ENCODE data around the gene RFXAP. TPM values are rescaled to one million over a fixed set of nuclear protein-coding genes. Genes with fewer than 3 reads are reported as not detected.
A peak's percentile ranks its signal among the peaks of the same experiment; 100 is the strongest.

RFXAP gene, protein sequence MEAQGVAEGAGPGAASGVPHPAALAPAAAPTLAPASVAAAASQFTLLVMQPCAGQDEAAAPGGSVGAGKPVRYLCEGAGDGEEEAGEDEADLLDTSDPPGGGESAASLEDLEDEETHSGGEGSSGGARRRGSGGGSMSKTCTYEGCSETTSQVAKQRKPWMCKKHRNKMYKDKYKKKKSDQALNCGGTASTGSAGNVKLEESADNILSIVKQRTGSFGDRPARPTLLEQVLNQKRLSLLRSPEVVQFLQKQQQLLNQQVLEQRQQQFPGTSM
- polyA plus RNA-seq (11.2 and 14.2 TPM in 2 replicates), polyA minus RNA-seq (10.5 and 13.2 TPM in 2 replicates)

- H3K27ac ChIP-seq (ENCODE audit: low read length), result peak within 1 kb of the TSS; percentile 79
- H3K9me2 ChIP-seq (ENCODE audit: insufficient read depth, low read length), result no peaks in the 10 kb centered on the region
- no peaks in the 10 kb centered on the region for H3K27me3 ChIP-seq (ENCODE audit: insufficient read depth, low read depth, low read length)
- H3K9me3 ChIP-seq (ENCODE audit: low read length), result no peaks in the 10 kb centered on the region
- H3F3A ChIP-seq (ENCODE audit: insufficient read depth, low read length, poor library complexity, severe bottlenecking), result no peaks in the 10 kb centered on the region
- H3K4me3 ChIP-seq (ENCODE audit: low read length), result peak within 1 kb of the TSS; percentile 85
- H3K4me2 ChIP-seq (ENCODE audit: low read length), result peak within 1 kb of the TSS; percentile 95
- peak within 1 kb of the TSS; percentile 59 for H2AFZ ChIP-seq (ENCODE audit: low read depth, low read length)
- H4K20me1 ChIP-seq (ENCODE audit: insufficient read depth), result no peaks in the 10 kb centered on the region
- TF ChIP-seq EZH2 (IDR thresholded peaks at IDR 0.05; ENCODE audit: borderline replicate concordance, insufficient read depth, low read length, poor library complexity, severe bottlenecking), result no peak
- no peak for TF ChIP-seq TAF1 (IDR thresholded peaks at IDR 0.05; ENCODE audit: low read depth)
- peak; percentile 54 for TF ChIP-seq CTCF (IDR thresholded peaks at IDR 0.05; ENCODE audit: poor library complexity, severe bottlenecking)
- peak; percentile 23 for TF ChIP-seq EP300 (conservative IDR thresholded peaks at IDR 0.05; ENCODE audit: poor library complexity, severe bottlenecking)
- TF ChIP-seq, protein P1, sequence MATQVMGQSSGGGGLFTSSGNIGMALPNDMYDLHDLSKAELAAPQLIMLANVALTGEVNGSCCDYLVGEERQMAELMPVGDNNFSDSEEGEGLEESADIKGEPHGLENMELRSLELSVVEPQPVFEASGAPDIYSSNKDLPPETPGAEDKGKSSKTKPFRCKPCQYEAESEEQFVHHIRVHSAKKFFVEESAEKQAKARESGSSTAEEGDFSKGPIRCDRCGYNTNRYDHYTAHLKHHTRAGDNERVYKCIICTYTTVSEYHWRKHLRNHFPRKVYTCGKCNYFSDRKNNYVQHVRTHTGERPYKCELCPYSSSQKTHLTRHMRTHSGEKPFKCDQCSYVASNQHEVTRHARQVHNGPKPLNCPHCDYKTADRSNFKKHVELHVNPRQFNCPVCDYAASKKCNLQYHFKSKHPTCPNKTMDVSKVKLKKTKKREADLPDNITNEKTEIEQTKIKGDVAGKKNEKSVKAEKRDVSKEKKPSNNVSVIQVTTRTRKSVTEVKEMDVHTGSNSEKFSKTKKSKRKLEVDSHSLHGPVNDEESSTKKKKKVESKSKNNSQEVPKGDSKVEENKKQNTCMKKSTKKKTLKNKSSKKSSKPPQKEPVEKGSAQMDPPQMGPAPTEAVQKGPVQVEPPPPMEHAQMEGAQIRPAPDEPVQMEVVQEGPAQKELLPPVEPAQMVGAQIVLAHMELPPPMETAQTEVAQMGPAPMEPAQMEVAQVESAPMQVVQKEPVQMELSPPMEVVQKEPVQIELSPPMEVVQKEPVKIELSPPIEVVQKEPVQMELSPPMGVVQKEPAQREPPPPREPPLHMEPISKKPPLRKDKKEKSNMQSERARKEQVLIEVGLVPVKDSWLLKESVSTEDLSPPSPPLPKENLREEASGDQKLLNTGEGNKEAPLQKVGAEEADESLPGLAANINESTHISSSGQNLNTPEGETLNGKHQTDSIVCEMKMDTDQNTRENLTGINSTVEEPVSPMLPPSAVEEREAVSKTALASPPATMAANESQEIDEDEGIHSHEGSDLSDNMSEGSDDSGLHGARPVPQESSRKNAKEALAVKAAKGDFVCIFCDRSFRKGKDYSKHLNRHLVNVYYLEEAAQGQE (IDR thresholded peaks at IDR 0.05; ENCODE audit: borderline replicate concordance), result no peak
- peak; percentile 51 for TF ChIP-seq SMC3 (conservative IDR thresholded peaks at IDR 0.05; ENCODE audit: poor library complexity)
- TF ChIP-seq POLR2AphosphoS5 (IDR thresholded peaks at IDR 0.05), result peak; percentile 86
- TF ChIP-seq MXI1 (conservative IDR thresholded peaks at IDR 0.05; ENCODE audit: poor library complexity, severe bottlenecking), result peak; percentile 74
- TF ChIP-seq RAD21 (conservative IDR thresholded peaks at IDR 0.05), result no peak
- H3K79me2 ChIP-seq (replicated peaks; ENCODE audit: insufficient read depth, low read length), result peaks cover 36% of the 10 kb centered on the region
- H3K9ac ChIP-seq (ENCODE audit: low read length), result peak within 1 kb of the TSS; percentile 86
- peaks cover 7% of the 10 kb centered on the region for H3K36me3 ChIP-seq (ENCODE audit: insufficient read depth, low read length)
Observed at GRCh38 chr13:36818804-36819738, at the start of gene RFXAP. Gene RFXAP (plus strand): TSS chr13:36819222. CDS start chr13:36819358, 136 bp downstream.

- H2AFZ ChIP-seq (ENCODE audit: low read depth, low read length), result no peak overlapping the region
- H3K36me3 ChIP-seq (ENCODE audit: insufficient read depth, low read length), result no peaks in the 10 kb centered on the region
- H3K79me2 ChIP-seq (replicated peaks; ENCODE audit: insufficient read depth, low read length), result no peaks in the 10 kb centered on the region
- no peak overlapping the region for H3K4me3 ChIP-seq (ENCODE audit: low read length)
- no peaks in the 10 kb centered on the region for H3K9me2 ChIP-seq (ENCODE audit: insufficient read depth, low read length)
- no peaks in the 10 kb centered on the region for H3F3A ChIP-seq (ENCODE audit: insufficient read depth, low read length, poor library complexity, severe bottlenecking)
- H3K4me2 ChIP-seq (ENCODE audit: low read length), result no peak overlapping the region
- H3K9ac ChIP-seq (ENCODE audit: low read length), result no peak overlapping the region
- no peak for TF ChIP-seq SMC3 (conservative IDR thresholded peaks at IDR 0.05; ENCODE audit: poor library complexity)
- H3K9me3 ChIP-seq (ENCODE audit: low read length), result no peaks in the 10 kb centered on the region
- H3K27ac ChIP-seq (ENCODE audit: low read length), result no peak overlapping the region
- H3K27me3 ChIP-seq (ENCODE audit: insufficient read depth, low read depth, low read length), result no peaks in the 10 kb centered on the region
- no peaks in the 10 kb centered on the region for H4K20me1 ChIP-seq (ENCODE audit: insufficient read depth)
Observed at GRCh38 chr13:36769545-36769944, 49.5 kb upstream of the RFXAP start.
